AG09309 (cell line): Measurements from ENCODE around the gene PLEKHA8.

ENCODE experiments used
- DNase-seq: peaks from one replicate; pipeline ENCODE4 v3.0.0-alpha.2; 2010; ENCODE audit warnings: low read depth
- H3K4me3 ChIP-seq: 2 replicates; pipeline ENCODE4 v1.5.1; 2011; ENCODE audit warnings: mild to moderate bottlenecking, low read depth, low read length, moderate library complexity; ENCODE audit not compliant: control insufficient read depth
- CTCF ChIP-seq: IDR thresholded peaks from 2 replicates; pipeline ENCODE4 v1.5.1; 2011; ENCODE audit warnings: mild to moderate bottlenecking, low read depth, low read length, inconsistent platforms; ENCODE audit not compliant: insufficient read depth, control insufficient read depth; ENCODE audit errors: missing control alignments

PLEKHA8 gene

GRCh38 chr7:30170476-30171205, 142.4 kb downstream of the PLEKHA8 start:
- H3K4me3 ChIP-seq: no peak overlapping the region
- TF ChIP-seq CTCF: no peak
- DNase-seq: no peak

GRCh38 chr7:30171766-30172447, 143.7 kb downstream of the PLEKHA8 start:
- DNase-seq: no peak
- no peak overlapping the region for H3K4me3 ChIP-seq
- TF ChIP-seq CTCF: no peak

GRCh38 chr7:30172451-30172850, 144.2 kb downstream of the PLEKHA8 start:
- no peak overlapping the region for H3K4me3 ChIP-seq
- TF ChIP-seq CTCF: no peak
- DNase-seq: no peak

- peak; percentile 59 for TF ChIP-seq CTCF
- peak; percentile 97 for DNase-seq
- H3K4me3 ChIP-seq: no peak overlapping the region
Measured at GRCh38 chr7:30173058-30173897, 145.1 kb downstream of the PLEKHA8 start.

GRCh38 chr7:30175180-30175579, 147.0 kb downstream of the PLEKHA8 start:
- TF ChIP-seq CTCF: no peak
- DNase-seq: no peak
- no peak overlapping the region for H3K4me3 ChIP-seq

GRCh38 chr7:30175636-30176147, 147.5 kb downstream of the PLEKHA8 start:
- no peak for TF ChIP-seq CTCF
- no peak overlapping the region for H3K4me3 ChIP-seq
- DNase-seq: no peak
